NCI-H2107 (cell line): ENCODE data around the gene HES2.
"Not testable (repeated sequence)": the region's sequence is repeated elsewhere in the genome, so short reads cannot be mapped to it uniquely, and the experiment has no call there.

Source experiments
- DNase-seq: peaks from one replicate; lab custom pipeline; 2025; lab: John Stamatoyannopoulos, UW

The HES2 gene

GRCh38 chr1:6454856-6455751, 35.4 kb upstream of the HES2 start:
- no peak for DNase-seq

GRCh38 chr1:6453895-6454855, 34.5 kb upstream of the HES2 start:
- not testable (repeated sequence) for DNase-seq

- DNase-seq, result no peak
Observed at GRCh38 chr1:6450943-6451373, 31.2 kb upstream of the HES2 start.

GRCh38 chr1:6450486-6450885, 30.8 kb upstream of the HES2 start:
- DNase-seq, result not testable (repeated sequence)

GRCh38 chr1:6450005-6450450, 30.3 kb upstream of the HES2 start:
- no peak for DNase-seq

- DNase-seq, result no peak
Observed at GRCh38 chr1:6448749-6449631, 29.3 kb upstream of the HES2 start.

- no peak for DNase-seq
Observed at GRCh38 chr1:6447818-6448748, 28.4 kb upstream of the HES2 start.

GRCh38 chr1:6447016-6447817, 27.5 kb upstream of the HES2 start:
- no peak for DNase-seq

GRCh38 chr1:6446665-6447015, 26.9 kb upstream of the HES2 start:
- no peak for DNase-seq

GRCh38 chr1:6445929-6446328, 26.2 kb upstream of the HES2 start:
- DNase-seq, result not testable (repeated sequence)

- no peak for DNase-seq
Observed at GRCh38 chr1:6445062-6445763, 25.5 kb upstream of the HES2 start.

GRCh38 chr1:6444377-6444776, 24.7 kb upstream of the HES2 start:
- DNase-seq, result no peak

GRCh38 chr1:6443339-6444115, 23.8 kb upstream of the HES2 start:
- no peak for DNase-seq

- no peak for DNase-seq
Observed at GRCh38 chr1:6441586-6441985, 21.9 kb upstream of the HES2 start.

GRCh38 chr1:6440198-6441126, 20.7 kb upstream of the HES2 start:
- DNase-seq, result no peak

- DNase-seq, result no peak
Observed at GRCh38 chr1:6438047-6438525, 18.4 kb upstream of the HES2 start.
